GM06990 (cell line): ENCODE results near the gene UGT2B10.
"Not testable (repeated sequence)": the region's sequence is repeated elsewhere in the genome, so short reads cannot be mapped to it uniquely, and the experiment has no call there.

Source experiments
- DNase-seq: peaks from one replicate; pipeline ENCODE4 v3.0.0-alpha.2; 2011; ENCODE audit not compliant: insufficient read length; ENCODE audit errors: extremely low read depth
- H3K27me3 ChIP-seq: replicated peaks from 2 replicates; pipeline ENCODE4 v1.6.0; 2011; ENCODE audit warnings: low read length; ENCODE audit not compliant: control insufficient read depth, insufficient read depth
- H3K36me3 ChIP-seq: 2 replicates; pipeline ENCODE4 v1.5.1; 2011; ENCODE audit warnings: low read length; ENCODE audit not compliant: control insufficient read depth, insufficient read depth
- H3K4me3 ChIP-seq: replicated peaks from 2 replicates; pipeline ENCODE4 v1.5.1; 2011; ENCODE audit warnings: low read depth, mild to moderate bottlenecking, control low read depth, low read length
- TF ChIP-seq, protein P1 (sequence below): IDR thresholded peaks from 2 replicates; pipeline ENCODE4 v1.5.1; 2011; ENCODE audit warnings: low read length, control low read depth, mild to moderate bottlenecking, inconsistent platforms; ENCODE audit not compliant: insufficient read depth, poor library complexity, severe bottlenecking

The UGT2B10 gene

DNA sequence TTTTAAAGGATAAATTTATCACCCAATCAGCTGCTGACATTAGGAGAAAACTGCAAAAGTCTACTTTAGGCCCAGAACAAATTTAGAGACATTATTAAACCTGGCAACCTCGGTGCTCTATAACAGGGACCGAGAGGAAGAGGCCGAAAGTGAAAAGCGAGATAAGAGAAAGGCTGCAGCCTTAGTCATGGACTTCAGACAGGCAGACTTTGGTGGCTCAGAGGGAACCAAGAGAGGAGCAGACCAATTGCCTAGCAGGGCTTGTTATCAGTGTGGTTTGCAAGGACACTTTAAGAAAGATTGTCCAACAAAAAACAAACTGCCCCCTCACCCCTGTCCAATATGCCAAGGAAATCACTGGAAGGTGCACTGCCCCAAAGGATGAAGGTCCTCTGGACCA lies 12.8 kb upstream of the UGT2B10 start:
- TF ChIP-seq, protein P1, sequence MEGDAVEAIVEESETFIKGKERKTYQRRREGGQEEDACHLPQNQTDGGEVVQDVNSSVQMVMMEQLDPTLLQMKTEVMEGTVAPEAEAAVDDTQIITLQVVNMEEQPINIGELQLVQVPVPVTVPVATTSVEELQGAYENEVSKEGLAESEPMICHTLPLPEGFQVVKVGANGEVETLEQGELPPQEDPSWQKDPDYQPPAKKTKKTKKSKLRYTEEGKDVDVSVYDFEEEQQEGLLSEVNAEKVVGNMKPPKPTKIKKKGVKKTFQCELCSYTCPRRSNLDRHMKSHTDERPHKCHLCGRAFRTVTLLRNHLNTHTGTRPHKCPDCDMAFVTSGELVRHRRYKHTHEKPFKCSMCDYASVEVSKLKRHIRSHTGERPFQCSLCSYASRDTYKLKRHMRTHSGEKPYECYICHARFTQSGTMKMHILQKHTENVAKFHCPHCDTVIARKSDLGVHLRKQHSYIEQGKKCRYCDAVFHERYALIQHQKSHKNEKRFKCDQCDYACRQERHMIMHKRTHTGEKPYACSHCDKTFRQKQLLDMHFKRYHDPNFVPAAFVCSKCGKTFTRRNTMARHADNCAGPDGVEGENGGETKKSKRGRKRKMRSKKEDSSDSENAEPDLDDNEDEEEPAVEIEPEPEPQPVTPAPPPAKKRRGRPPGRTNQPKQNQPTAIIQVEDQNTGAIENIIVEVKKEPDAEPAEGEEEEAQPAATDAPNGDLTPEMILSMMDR: no peak

GRCh38 chr4:68808060-68808459 lies 7.7 kb upstream of the UGT2B10 start:
- Histone ChIP-seq H3K27me3 (no peaks in the 10 kb centered on the region), H3K4me3 (no peak overlapping the region), H3K36me3 (no peaks in the 10 kb centered on the region)
- no peak for DNase-seq
- TF ChIP-seq, protein P1: no peak

More for the DNA sequence above, 12.8 kb upstream of the UGT2B10 start:
- H3K36me3 ChIP-seq: no peaks in the 10 kb centered on the region
- no peak overlapping the region for H3K4me3 ChIP-seq
- H3K27me3 ChIP-seq: no peaks in the 10 kb centered on the region
- DNase-seq: no peak

DNA sequence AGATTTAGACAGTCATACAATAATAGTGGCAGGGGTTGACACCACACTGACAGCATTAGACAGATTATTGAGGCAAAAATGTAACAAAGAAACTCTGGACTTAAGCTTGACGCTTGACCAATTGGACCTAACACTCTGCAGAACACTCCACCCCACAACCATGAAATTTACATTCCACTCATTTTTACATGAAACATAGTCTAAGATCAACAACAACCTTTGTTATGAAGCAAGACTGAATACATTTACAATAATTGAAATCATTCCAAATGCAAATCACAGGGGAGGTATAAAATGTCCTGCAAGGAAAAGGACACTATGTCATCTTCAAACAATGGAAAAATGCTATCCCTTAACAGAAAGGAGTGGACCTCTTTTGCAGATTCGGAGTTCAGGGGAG lies 4.9 kb upstream of the UGT2B10 start:
- no peaks in the 10 kb centered on the region for H3K36me3 ChIP-seq
- TF ChIP-seq, protein P1: no peak
- H3K27me3 ChIP-seq: no peaks in the 10 kb centered on the region
- no peak for DNase-seq
- no peak overlapping the region for H3K4me3 ChIP-seq

- not testable (repeated sequence) for H3K4me3 ChIP-seq, DNase-seq, H3K36me3 ChIP-seq, H3K27me3 ChIP-seq
Observed at GRCh38 chr4:68816410-68817265, 844 bp downstream of the UGT2B10 start.

DNA sequence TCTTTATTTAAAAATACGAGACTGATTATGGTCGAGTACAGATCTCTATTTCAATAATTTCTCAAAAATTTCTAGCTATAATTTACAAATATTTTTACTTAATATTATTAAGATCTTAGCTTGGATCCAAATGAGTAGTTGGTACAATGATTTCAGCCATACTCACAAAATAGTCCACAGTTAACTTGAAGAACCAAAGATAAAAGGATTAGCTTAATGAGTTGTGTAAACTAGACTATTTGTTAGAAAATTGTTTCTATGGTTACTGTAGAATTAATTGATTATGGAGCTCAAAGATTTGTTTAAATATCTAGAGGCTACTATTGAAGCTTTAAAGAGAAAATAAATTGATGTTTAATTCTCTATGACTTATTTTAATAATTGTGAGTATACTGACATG lies 1.6 kb downstream of the UGT2B10 start:
- no peak for DNase-seq
- TF ChIP-seq, protein P1: no peak
- H3K27me3 ChIP-seq: no peaks in the 10 kb centered on the region
- no peak overlapping the region for H3K4me3 ChIP-seq
- H3K36me3 ChIP-seq: no peaks in the 10 kb centered on the region

DNA sequence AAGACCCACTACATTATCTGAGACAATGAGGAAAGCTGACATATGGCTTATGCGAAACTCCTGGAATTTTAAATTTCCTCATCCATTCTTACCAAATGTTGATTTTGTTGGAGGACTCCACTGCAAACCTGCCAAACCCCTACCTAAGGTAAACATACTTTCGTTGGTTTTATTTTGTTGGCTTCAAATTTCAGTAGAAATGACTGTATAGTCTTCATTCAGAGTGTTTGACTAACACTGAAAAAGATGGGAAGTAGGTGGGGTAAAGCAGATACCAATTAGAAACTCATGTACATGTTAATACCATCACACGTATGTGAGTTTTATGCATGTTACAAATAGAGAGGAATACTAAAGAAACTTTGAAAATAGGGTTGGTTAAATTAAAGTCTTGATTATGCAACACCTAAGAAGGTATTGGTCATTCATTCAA lies 2.3 kb downstream of the UGT2B10 start:
- not testable (repeated sequence) for H3K36me3 ChIP-seq, H3K27me3 ChIP-seq

GRCh38 chr4:68831642-68832041 lies 15.8 kb downstream of the UGT2B10 start:
- no peaks in the 10 kb centered on the region for H3K27me3 ChIP-seq
- TF ChIP-seq, protein P1: no peak
- no peaks in the 10 kb centered on the region for H3K36me3 ChIP-seq
- no peak overlapping the region for H3K4me3 ChIP-seq
- no peak for DNase-seq

More for the DNA sequence above, 2.3 kb downstream of the UGT2B10 start:
- H3K4me3 ChIP-seq, DNase-seq: not testable (repeated sequence)
